ENCODE results near the gene ZNG1A.
"Not testable (repeated sequence)": the region's sequence is repeated elsewhere in the genome, so short reads cannot be mapped to it uniquely, and the experiment has no call there.

- not testable (repeated sequence) for TF ChIP-seq POLR2A, CTCF, POLR2AphosphoS5, EP300 (IDR thresholded peaks at IDR 0.05)
Observed at GRCh38 chr9:94992-95391, 83.9 kb downstream of the ZNG1A start.
